Posterior cingulate gyrus (tissue), 11 donors: ENCODE measurements around the gene LDLRAD4.
A peak's percentile ranks its signal among the peaks of the same experiment; 100 is the strongest.

Experiments
- DNase-seq, 10 donors: peaks; one replicate each; pipeline versions ENCODE4 v3.0.0 to v3.0.0-alpha.2; 2020 to 2021; ENCODE audit warnings: mixed read lengths in 3 of 10
- intact Hi-C: fragments of 100-400 bp; cut with DNase I; formaldehyde crosslinking; loops from one replicate; pipeline ENCODE4 v1.15.1; 2023

The LDLRAD4 gene

DNA sequence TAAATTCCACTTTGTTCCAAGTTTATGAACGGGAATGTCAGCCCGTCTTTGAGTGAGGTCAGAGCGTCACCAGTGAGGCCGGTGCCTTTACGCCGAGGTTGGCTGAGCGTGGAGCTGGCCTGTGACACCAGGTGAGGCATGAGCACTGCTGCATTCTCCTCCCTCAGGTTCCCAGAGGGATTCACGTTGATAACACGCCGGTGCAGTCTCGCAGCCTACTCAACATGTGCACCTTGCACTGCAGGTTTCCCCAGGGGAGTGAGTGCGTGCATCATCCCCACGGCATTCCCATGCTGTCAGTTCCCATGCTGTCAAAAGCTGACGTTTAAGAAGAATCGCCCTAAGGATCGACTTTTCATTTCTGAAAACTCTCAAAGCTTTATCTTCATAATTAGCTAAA lies 213.3 kb downstream of the LDLRAD4 start:
- intact Hi-C loops, result no loop called here
- DNase-seq, result no peak

DNA sequence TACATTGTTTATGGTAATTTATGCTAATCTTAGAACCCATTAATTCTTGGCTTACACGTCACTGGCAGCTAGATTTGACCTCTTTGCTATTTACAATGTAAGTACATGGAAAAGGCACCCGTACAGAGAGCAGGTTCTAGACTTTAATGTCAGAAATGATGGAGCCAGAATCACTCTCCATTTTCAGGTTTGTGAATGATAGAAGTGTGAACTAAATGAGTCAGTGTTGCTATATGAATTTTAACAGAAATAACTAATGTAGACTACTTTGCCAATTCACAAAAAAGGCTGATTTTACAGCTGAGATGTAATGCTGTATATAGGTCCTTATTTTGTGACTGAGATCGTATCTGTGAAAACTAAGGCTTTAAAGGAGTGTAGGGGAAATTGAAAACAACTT lies 214.6 kb downstream of the LDLRAD4 start:
- no peak for DNase-seq
- intact Hi-C loops, result no loop called here

DNA sequence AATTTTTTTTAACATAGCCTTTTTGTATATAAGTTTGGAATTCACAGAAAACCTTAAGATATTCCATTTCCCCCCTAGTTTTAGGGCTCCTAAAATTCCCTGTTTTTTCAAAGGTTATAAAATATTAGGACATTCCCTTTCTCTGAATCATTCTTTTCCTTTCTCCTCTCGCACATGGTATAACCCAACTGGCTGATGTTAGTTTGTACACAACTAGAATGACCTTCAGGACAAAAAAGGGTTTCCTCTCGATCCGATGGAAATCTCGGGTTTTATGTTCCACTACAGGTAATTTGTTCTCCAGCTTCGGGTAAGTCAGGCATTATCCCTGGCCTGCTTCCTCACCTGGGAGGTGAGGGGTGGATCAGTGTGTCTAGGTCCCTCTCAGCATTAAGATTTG lies 215.1 kb downstream of the LDLRAD4 start:
- DNase-seq, result no peak
- intact Hi-C loops, result no loop called here

DNA sequence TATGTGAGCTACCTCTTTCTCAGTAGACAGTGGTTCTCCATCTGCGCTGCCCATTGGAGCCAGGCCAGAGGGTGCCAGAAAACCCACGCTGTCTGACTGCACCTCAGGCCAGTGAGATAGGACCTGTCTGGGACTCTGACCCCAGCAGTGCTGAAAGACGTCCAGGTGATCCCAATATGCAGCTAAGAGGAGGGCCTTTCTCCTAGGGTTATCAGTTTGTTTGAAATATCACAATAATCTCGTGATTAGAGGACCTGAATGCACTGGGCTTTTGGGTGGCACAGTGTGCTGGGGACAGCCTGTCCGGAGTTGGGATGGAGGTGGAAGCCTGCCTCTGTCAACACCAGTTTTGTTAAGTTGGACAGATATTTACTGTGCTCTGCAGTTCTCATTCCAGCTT lies 216.3 kb downstream of the LDLRAD4 start:
- intact Hi-C loops, result no loop called here
- DNase-seq, result no peak

DNA sequence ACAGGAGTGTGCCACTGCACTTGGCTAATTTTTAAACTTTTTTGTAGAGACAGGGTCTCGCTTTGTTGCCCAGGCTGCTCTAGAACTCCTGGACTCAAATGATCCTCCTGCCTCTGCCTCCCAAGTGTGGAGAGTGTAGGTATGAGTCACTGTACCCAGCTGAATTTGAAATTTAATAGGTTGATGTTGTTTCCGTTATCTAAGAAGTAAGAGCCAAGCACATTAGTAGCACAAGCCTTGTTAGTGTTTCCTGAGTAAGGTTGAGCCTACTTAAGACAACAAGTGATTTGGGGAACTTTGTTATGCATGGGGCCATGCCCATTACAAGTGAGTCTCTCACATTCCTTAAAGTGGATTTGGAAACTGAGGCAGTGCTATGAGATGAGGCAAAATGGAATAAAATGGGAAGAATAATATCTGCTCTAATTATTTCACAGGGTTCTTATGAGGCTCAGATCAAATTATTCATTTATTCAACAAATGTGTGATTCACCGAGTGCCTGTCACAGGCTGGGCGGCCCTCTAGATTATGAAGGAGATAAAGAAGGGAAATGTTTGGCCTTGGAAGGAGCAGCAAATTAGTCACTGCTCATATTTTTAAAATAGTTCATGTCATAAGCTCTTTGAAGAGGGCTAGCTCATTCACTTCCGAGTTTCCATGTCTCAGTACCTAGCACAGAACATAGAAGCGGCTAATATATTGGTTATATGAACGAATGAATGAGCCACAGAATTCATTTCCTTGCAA lies 217.2 kb downstream of the LDLRAD4 start:
- DNase-seq, result no peak
- intact Hi-C loops, result no loop called here

- intact Hi-C loops, result no loop called here
- DNase-seq, result peak in 8 of 10 donors; percentile 49 to 92 (median 64)
Observed at GRCh38 chr18:13436576-13436975, 218.0 kb downstream of the LDLRAD4 start.

GRCh38 chr18:13437034-13437433 lies 218.5 kb downstream of the LDLRAD4 start:
- intact Hi-C loops, result no loop called here
- peak in 1 of 10 donors; percentile 40 for DNase-seq

GRCh38 chr18:13437796-13438506 lies 219.4 kb downstream of the LDLRAD4 start:
- intact Hi-C loops, result no loop called here
- DNase-seq, result no peak

- DNase-seq, result no peak
- intact Hi-C loops, result no loop called here
Observed at GRCh38 chr18:13438507-13439056, 220.0 kb downstream of the LDLRAD4 start.

- intact Hi-C loops, result no loop called here
- DNase-seq, result peak in 1 of 10 donors; percentile 73
Observed at GRCh38 chr18:13439461-13439860, 220.9 kb downstream of the LDLRAD4 start.

DNA sequence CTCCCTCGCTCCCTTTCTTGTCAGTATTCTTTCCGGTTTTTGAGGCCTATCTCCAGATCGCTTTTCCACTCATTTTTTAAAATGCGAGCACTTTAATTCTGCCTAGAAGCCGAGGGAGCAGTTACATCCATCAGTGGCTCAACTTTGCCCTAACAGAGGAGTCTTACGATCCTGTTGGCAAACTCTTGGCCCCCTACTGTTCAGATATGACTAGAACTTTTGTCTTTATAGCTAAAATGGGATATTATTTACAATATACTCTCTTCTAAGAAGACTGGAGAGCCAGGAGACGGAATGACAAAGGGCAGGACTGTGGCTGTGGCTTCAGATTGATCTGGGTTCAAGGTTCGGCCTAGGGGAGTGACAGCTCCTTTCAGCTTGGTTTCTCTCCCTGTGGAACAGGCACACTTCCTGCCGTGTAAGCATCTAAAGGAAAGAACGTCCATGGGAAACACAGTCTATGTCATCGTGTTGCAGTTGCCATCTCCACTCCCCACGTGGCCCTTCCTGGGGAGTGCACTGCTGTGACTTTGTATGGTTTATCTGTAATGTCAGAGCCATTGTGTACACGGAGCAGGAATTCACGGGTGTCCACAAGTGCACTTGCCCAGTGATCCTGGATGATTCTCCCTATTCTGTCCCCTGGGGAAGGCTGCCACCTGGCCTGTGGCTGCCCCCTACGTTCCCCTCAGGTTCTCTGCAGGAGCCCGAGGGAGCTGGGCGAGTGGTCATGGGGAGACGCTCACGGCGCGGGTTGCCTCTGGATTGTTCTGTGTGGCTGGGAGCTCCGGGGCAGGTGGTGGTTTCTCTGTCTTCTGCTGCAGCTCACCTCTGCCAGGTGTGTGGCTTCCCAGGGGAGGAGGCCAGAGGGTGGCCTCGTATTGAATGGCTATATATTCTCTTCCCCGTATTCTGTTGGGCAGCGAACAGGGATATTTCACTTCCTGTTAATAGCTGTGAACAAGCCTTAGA lies 222.0 kb downstream of the LDLRAD4 start:
- intact Hi-C loops, result no loop called here
- DNase-seq, result no peak

GRCh38 chr18:13441736-13442135 lies 223.2 kb downstream of the LDLRAD4 start:
- no peak for DNase-seq
- intact Hi-C loops, result no loop called here

GRCh38 chr18:13442451-13442850 lies 223.9 kb downstream of the LDLRAD4 start:
- intact Hi-C loops, result no loop called here
- DNase-seq, result no peak

DNA sequence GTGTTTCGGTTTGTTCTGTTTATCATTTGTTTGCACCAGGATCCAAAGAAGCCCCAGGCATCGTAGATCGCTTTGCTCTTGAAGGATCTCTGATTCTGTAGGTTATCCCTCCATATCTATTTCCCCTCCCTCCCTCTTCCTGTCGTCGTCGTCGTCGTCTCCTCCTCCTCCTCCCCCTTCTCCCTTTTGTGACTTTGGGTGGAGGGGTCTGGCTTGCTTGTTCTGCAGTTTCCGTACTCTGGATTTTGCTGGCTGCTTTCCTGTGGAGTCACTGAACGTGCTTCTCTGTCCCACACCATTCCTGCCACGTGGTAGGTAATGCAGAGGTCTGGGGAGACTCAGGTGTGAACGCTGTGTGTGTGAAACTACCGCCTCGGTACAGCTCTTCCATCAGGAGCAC lies 225.0 kb downstream of the LDLRAD4 start:
- no peak for DNase-seq
- intact Hi-C loops, result no loop called here

- intact Hi-C loops, result loop anchor here (5.0 kb wide), 1 partner anchor 88 kb away; no protein-coding TSS in a partner anchor
Observed at GRCh38 chr18:13444430-13445240, 226.1 kb downstream of the LDLRAD4 start.

DNA sequence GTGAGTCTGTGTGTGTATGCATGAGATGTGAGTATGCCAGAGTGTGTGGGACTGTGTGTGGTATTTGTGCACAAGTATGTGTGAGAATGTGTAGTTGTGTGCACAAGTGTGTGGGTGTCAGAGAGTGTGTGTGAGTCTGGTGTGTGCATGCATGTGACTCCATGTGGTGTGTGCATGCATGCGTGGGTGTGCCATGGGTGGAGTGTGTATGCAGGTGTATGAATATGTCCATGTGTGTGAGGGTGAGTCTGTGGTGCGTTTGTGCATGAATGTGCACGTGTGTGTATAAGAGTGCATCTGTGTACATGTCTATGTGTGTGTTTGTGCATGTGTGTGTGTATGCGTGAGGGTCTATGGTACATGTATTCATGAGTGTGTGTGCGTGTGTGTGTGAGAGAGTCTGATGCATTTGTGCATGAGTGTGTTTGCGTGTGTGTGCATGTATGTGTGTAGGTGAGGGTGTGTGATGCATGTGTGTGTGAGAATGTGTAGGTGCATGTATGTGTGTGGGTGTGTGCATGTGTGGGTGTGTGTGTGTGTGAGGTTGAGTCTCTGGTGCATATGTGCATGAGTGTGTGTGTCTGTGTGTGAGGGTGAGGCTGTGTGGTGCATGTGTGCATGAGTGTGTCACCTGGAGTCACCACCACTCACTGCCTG lies 226.8 kb downstream of the LDLRAD4 start:
- intact Hi-C loops, result loop anchor here (5.0 kb wide), 1 partner anchor 87 kb away; no protein-coding TSS in a partner anchor

More at GRCh38 chr18:13444430-13445240, 226.1 kb downstream of the LDLRAD4 start:
- DNase-seq, result no peak

GRCh38 chr18:13446024-13446423 lies 227.5 kb downstream of the LDLRAD4 start:
- no peak for DNase-seq
- intact Hi-C loops, result loop anchor here (5.0 kb wide), 1 partner anchor 86 kb away; no protein-coding TSS in a partner anchor

More for the DNA sequence above, 226.8 kb downstream of the LDLRAD4 start:
- DNase-seq, result no peak

DNA sequence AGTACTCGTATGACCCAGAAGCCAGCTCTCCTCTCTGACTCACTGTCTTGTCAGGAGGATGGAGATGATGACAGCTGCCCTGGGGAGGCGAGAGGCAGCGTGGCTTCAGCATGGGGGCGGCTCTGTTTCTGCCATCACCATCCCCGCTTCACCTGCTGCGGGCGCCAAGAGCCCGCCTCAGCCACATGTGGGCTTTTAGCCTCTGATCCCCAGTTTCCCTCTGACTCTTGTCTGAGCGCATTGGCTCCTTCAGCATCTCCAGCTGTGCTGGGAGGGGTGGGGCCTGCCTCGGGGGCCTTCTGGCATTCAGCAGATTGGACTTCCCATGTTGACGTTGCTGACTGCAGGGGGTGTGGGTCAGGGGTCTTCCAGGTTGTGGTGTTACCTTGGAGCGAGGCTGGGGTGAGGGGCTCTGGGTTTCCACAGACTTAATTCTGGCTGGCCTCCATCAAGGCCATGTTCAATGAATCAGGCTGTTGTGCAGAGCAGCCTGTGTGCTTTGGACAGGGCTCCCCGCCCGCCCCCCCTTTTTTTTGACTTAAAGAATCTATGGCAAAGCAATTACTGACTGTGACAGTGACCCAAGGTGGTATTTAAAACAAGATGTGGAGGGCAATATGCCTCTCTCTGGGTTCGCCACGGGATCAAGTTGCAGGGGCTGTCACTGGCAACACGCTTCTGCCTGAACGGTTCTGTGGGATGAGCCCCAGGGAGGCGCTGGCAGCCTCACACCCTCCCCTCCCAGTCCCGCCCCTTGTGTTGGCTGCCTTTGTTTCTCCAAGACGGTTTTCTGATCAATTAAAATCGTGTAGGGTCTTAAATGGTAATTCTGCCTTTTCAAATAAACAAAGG lies 228.3 kb downstream of the LDLRAD4 start:
- no peak for DNase-seq
- intact Hi-C loops, result loop anchor here (5.0 kb wide), 1 partner anchor 85 kb away; no protein-coding TSS in a partner anchor
